Mesodermal cell (in vitro differentiated cells): ENCODE results near the gene F13B.
"Not testable (repeated sequence)": the region's sequence is repeated elsewhere in the genome, so short reads cannot be mapped to it uniquely, and the experiment has no call there.

Experiments used
- H3K27ac ChIP-seq: 2 replicates; pipeline ENCODE4 v1.7.0; 2013; ENCODE audit warnings: mild to moderate bottlenecking, low read depth, low read length, moderate library complexity; ENCODE audit not compliant: severe bottlenecking
- H3K36me3 ChIP-seq: 2 replicates; pipeline ENCODE4 v1.7.1; 2013; ENCODE audit warnings: mild to moderate bottlenecking, low read length, moderate library complexity; ENCODE audit not compliant: control insufficient read depth, insufficient read depth
- H3K4me1 ChIP-seq: one replicate; pipeline ENCODE4 v1.7.1; 2013; ENCODE audit warnings: mild to moderate bottlenecking, low read length; ENCODE audit not compliant: insufficient read depth, control insufficient read depth, poor library complexity, severe bottlenecking
- H3K4me3 ChIP-seq: 2 replicates; pipeline ENCODE4 v1.7.0; 2013; ENCODE audit warnings: low read length, control low read depth, mild to moderate bottlenecking; ENCODE audit not compliant: insufficient read depth, poor library complexity, severe bottlenecking; ENCODE audit errors: extremely low read depth
- H3K9me3 ChIP-seq: 2 replicates; pipeline ENCODE4 v1.7.1; 2013; ENCODE audit warnings: mild to moderate bottlenecking, low read length, moderate library complexity; ENCODE audit not compliant: control insufficient read depth
- WGBS, 2 experiments: methylation state at CpG; one replicate each; pipeline ENCODE4 v1.1.5; 2013; ENCODE audit warnings: missing lambda C conversion rate in 2 of 2; ENCODE audit not compliant: insufficient coverage in 2 of 2; 5-methylcytosine and 5-hydroxymethylcytosine counted together

F13B gene

DNA sequence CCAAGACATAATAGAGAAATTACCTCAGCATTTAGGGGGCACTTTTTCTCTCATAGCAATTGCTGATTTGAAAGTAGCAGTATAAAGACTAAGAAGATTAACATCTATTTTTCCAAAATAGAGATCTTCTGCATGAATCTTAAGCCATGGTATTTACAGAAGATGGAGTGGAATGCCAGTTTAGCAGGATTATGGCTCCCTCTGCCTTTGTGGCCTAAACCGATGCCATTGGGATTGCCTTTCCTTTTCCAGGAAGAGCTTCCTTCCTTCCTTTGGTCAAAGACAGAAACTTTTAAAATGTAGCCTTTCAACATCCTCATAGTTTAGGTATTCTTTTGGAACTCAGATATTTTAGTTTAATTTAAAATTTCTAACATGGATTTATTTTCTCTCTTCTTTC lies 50.3 kb downstream of the F13B start:
- 80% methylated on average over 1 of the region's 1 CpG; no CpG with 5 or more reads in 1 of the 2 experiments for WGBS, 2 experiments
- no peaks in the 10 kb centered on the region for H3K36me3 ChIP-seq
- H3K9me3 ChIP-seq: peaks cover 1% of the 10 kb centered on the region
- H3K27ac ChIP-seq: no peak overlapping the region
- no peak overlapping the region for H3K4me3 ChIP-seq
- no peaks in the 10 kb centered on the region for H3K4me1 ChIP-seq

- Histone ChIP-seq H3K36me3 (no peaks in the 10 kb centered on the region), H3K27ac (no peak overlapping the region), H3K4me1 (no peaks in the 10 kb centered on the region), H3K4me3 (no peak overlapping the region), H3K9me3 (peaks cover 4% of the 10 kb centered on the region)
- 96 to 100% methylated on average over 2 to 3 of the region's 3 CpGs for WGBS, 2 experiments
These were observed 53.8 kb downstream of the F13B start for GRCh38 chr1:197013234-197013633.

DNA sequence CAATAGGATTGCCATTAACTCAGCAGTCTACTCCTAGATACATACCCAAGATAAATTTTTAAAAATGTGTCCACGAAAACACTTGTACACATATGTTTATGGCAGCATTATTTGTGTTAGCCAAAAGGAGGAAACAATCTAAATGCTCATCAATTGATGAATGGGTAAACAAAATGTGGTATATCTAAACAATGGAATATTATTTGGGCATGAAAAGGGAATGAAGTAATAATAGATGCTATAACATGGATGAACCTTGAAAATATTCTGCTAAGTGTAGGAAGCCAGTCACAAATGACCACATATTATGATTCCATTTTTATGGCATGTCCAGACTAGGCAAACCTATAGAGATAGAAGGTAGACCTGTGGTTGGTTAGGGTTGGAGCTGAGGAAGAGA lies 55.4 kb downstream of the F13B start:
- Histone ChIP-seq H3K27ac (no peak overlapping the region), H3K4me1 (no peaks in the 10 kb centered on the region), H3K4me3 (no peak overlapping the region), H3K36me3 (no peaks in the 10 kb centered on the region), H3K9me3 (peaks cover 4% of the 10 kb centered on the region)
- WGBS, 2 experiments: no CpG with 5 or more reads among the region's 1 CpG

DNA sequence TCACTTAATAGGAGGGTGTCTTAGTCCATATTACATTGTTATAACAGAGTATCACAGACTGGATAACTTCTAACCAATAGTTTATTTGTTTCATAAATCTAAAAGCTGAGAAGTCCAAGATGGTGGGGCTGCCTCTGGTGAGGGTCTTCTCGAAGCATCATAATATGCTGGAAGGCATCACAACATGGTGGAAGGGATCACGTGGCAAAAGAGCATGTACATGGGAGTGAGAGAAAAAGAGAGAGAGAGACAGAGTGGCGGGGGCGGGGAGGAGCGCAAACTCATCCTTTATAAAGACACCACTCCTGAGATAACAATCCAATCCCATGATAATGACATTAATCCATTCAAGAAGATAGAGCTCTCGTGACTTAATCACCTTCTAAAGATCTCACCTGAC lies 58.2 kb downstream of the F13B start:
- Histone ChIP-seq H3K4me3 (no peak overlapping the region), H3K4me1 (no peaks in the 10 kb centered on the region), H3K27ac (no peak overlapping the region), H3K36me3 (no peaks in the 10 kb centered on the region), H3K9me3 (peaks cover 4% of the 10 kb centered on the region)
- WGBS, 2 experiments: 76 to 83% methylated on average over 3 to 4 of the region's 6 CpGs

GRCh38 chr1:197003132-197003531 lies 63.9 kb downstream of the F13B start:
- Histone ChIP-seq H3K9me3 (no peaks in the 10 kb centered on the region), H3K27ac (no peak overlapping the region), H3K4me3 (no peak overlapping the region), H3K36me3 (no peaks in the 10 kb centered on the region), H3K4me1 (no peaks in the 10 kb centered on the region)
- 80 to 93% methylated on average over 1 to 2 of the region's 2 CpGs for WGBS, 2 experiments

- Histone ChIP-seq H3K4me3 (no peak overlapping the region), H3K9me3 (no peaks in the 10 kb centered on the region), H3K4me1 (no peaks in the 10 kb centered on the region), H3K27ac (no peak overlapping the region), H3K36me3 (no peaks in the 10 kb centered on the region)
- WGBS, 2 experiments: 100% methylated on average over 1 of the region's 2 CpGs; no CpG with 5 or more reads in 1 of the 2 experiments
These were observed 65.2 kb downstream of the F13B start for GRCh38 chr1:197001828-197002227.

DNA sequence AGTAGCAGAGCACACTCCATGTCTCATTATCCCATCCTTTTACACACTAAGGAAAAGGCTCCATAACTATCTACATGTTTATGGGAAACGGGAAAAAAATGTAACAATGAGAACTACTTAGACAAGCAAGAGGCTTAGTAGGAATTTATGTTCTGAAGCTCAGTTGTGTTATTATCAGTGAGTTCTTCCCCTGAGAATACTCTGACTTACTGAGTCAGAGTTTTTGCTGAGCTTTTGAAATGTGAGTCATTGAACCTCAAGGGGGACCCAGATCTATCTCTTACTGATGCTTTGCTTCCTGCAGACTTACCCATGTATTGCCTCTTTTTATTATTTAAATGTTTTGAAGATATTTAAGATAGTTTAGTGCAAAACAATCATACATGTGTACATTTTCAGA lies 69.6 kb downstream of the F13B start:
- Histone ChIP-seq H3K27ac (no peak overlapping the region), H3K4me3 (no peak overlapping the region), H3K9me3 (no peaks in the 10 kb centered on the region), H3K36me3 (no peaks in the 10 kb centered on the region), H3K4me1 (no peaks in the 10 kb centered on the region)
- WGBS, 2 experiments: no CpG with 5 or more reads among the region's 1 CpG

- whole genome bisulfite sequencing, 2 experiments: 86 to 91% methylated on average over 1 of the region's 2 CpGs
- Histone ChIP-seq H3K36me3 (no peaks in the 10 kb centered on the region), H3K9me3 (no peaks in the 10 kb centered on the region), H3K4me1 (no peaks in the 10 kb centered on the region), H3K4me3 (no peak overlapping the region), H3K27ac (no peak overlapping the region)
These were observed 73.1 kb downstream of the F13B start for GRCh38 chr1:196993916-196994315.

- peak overlapping the region; percentile 71 for H3K27ac ChIP-seq
- 7 to 53% methylated on average over 3 of the region's 11 CpGs for WGBS, 2 experiments
- not testable (repeated sequence) for H3K4me1 ChIP-seq, H3K36me3 ChIP-seq, H3K4me3 ChIP-seq, H3K9me3 ChIP-seq
These were observed 75.0 kb downstream of the F13B start for GRCh38 chr1:196991919-196992651.
